ENCODE results near the gene B3GNT5.

- TF ChIP-seq CTCF (IDR thresholded peaks at IDR 0.05) (no peak), POLR2A (IDR thresholded peaks at IDR 0.05) (no peak)
Measured at GRCh38 chr3:183249006-183249718, 3.9 kb upstream of the B3GNT5 start.

All from testis (tissue), 2 donors.